WERI-Rb-1 (cell line): ENCODE data around the gene COTL1.
A peak's percentile ranks its signal among the peaks of the same experiment; 100 is the strongest.
"Not testable (repeated sequence)": the region's sequence is repeated elsewhere in the genome, so short reads cannot be mapped to it uniquely, and the experiment has no call there.

ENCODE experiments used
- DNase-seq: peaks from one replicate; pipeline ENCODE4 v3.0.0-alpha.2; 2020
- H3K27ac ChIP-seq: fragments of 250-450 bp; sonication (Bioruptor Pico); 2 replicates; pipeline ENCODE4 v1.5.1; 2020; ENCODE audit warnings: mild to moderate bottlenecking, moderate library complexity
- H3K27me3 ChIP-seq: fragments of 250-450 bp; sonication (Bioruptor Pico); 2 replicates; pipeline ENCODE4 v1.5.1; 2021; ENCODE audit warnings: mild to moderate bottlenecking, low read depth, moderate library complexity; ENCODE audit not compliant: insufficient read depth, severe bottlenecking
- H3K36me3 ChIP-seq: fragments of 250-450 bp; sonication (Bioruptor Pico); 2 replicates; pipeline ENCODE4 v1.5.1; 2020; ENCODE audit warnings: mild to moderate bottlenecking, moderate library complexity
- H3K4me3 ChIP-seq: 2 replicates; pipeline ENCODE4 v1.5.1; 2011; ENCODE audit warnings: low read depth, mild to moderate bottlenecking, control low read depth, low read length
- H3K9me3 ChIP-seq: fragments of 250-450 bp; sonication (Bioruptor Pico); 2 replicates; pipeline ENCODE4 v1.5.1; 2021; ENCODE audit warnings: mild to moderate bottlenecking, moderate library complexity; ENCODE audit not compliant: severe bottlenecking
- TF ChIP-seq, protein P1 (sequence below): IDR thresholded peaks from 2 replicates; pipeline ENCODE4 v1.5.1; 2011; ENCODE audit warnings: low read depth, mild to moderate bottlenecking, control low read depth, inconsistent platforms, low read length

The COTL1 gene

DNA sequence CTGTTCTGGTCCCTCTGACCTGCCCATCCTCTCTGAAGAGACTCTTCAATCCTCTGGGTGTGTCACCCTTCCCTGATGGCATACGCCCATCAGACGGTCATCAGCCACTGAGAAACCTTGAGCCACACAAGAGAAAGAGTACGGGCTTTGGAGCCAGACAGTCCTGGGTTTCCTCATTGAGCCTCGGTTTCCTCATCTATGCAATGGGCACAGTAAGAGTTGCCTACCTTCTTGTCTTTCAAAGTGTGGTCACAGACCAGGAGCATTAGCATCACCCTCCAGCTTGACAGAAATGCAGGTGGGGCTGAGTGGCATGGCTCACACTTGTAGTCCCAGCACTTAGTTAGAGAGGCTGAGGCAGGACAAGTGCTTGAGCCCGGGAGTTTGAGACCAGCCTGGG, 87.3 kb downstream of the COTL1 start:
- no peak overlapping the region for H3K4me3 ChIP-seq
- H3K27ac ChIP-seq, result no peak overlapping the region
- TF ChIP-seq, protein P1, sequence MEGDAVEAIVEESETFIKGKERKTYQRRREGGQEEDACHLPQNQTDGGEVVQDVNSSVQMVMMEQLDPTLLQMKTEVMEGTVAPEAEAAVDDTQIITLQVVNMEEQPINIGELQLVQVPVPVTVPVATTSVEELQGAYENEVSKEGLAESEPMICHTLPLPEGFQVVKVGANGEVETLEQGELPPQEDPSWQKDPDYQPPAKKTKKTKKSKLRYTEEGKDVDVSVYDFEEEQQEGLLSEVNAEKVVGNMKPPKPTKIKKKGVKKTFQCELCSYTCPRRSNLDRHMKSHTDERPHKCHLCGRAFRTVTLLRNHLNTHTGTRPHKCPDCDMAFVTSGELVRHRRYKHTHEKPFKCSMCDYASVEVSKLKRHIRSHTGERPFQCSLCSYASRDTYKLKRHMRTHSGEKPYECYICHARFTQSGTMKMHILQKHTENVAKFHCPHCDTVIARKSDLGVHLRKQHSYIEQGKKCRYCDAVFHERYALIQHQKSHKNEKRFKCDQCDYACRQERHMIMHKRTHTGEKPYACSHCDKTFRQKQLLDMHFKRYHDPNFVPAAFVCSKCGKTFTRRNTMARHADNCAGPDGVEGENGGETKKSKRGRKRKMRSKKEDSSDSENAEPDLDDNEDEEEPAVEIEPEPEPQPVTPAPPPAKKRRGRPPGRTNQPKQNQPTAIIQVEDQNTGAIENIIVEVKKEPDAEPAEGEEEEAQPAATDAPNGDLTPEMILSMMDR, result no peak
- no peaks in the 10 kb centered on the region for H3K9me3 ChIP-seq
- H3K36me3 ChIP-seq, result no peaks in the 10 kb centered on the region
- H3K27me3 ChIP-seq, result no peaks in the 10 kb centered on the region
- DNase-seq, result no peak

DNA sequence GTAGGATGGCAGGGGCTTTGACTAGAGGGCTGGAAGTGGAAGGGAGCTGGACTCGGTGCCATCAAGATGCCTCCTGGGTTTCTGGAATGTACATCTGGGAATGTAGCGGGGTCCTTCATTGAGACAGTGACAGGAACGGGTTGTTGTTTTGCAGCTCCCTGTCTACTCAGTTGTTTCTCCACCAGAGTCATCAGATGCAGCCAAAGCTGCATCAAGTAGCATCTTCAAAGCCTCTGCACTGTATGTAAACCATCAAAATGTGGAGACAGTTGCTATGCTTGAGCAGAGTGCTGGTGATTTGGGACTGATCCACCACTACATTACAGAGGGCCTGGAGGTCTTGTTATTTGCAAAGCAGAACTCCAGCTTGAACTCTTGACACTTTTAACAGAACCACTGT, 88.3 kb downstream of the COTL1 start:
- no peak overlapping the region for H3K27ac ChIP-seq
- no peaks in the 10 kb centered on the region for H3K27me3 ChIP-seq
- TF ChIP-seq, protein P1, result no peak
- H3K9me3 ChIP-seq, result no peaks in the 10 kb centered on the region
- H3K36me3 ChIP-seq, result no peaks in the 10 kb centered on the region
- no peak overlapping the region for H3K4me3 ChIP-seq
- no peak for DNase-seq

DNA sequence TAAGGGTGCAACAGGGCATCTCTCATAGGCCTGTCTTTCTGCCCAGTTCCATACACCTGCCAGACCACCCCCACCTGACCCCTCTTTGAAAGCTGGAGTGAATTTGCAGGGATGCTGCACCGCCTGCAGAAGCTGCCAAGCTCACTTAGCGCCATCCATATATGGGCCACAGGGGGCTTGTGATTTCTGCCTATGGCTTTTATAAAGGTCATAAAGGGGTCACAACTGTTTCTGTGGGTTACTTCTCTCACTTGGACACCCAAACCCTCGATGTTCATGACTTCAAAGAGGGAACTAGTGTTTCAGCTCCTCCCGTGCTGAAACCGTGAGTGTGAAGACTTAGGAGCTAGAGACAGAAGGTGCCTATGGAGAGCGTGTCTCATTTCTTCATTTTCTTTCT, 89.6 kb downstream of the COTL1 start:
- DNase-seq, result no peak
- TF ChIP-seq, protein P1, result no peak
- H3K27ac ChIP-seq, result peak overlapping the region; percentile 94; the same call in 1 of the 2 replicates
- no peaks in the 10 kb centered on the region for H3K27me3 ChIP-seq
- no peaks in the 10 kb centered on the region for H3K9me3 ChIP-seq
- no peak overlapping the region for H3K4me3 ChIP-seq
- no peaks in the 10 kb centered on the region for H3K36me3 ChIP-seq

DNA sequence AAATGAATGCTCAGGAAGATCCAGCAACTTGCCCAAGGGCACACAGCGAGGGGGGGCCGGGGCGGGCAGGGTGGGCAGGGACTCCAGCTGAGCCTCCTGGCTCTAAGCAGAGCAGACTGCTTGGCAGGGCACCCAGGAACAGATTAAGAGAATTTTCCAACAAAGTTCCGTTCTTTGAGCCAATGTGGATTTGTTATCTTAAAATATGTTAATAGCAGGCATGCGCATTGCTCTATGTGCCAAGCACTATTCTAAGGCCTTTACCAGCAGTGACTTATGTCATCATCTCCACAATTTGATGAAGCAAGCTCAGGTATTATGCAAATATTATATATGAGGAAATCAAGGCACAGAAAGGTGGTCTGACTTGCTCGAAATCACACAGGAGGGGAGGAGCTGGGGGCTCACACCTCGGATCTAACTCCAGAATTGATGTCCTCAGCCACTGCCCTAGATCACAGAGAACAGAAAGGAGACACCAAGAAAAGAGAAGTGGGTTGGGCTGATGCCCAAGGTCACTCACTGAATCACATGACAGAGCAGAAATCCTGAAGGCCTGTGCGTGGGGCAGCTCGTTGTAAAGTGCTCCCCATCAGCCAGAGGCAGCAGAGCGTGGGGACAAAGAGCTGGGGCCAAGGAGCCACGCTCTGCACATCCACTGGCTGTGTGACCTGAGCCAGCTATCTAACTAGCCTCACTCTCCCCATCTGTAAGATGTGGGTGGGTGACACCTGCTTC, 90.2 kb downstream of the COTL1 start:
- peak overlapping the region; percentile 94 for H3K27ac ChIP-seq
- DNase-seq, result no peak
- no peaks in the 10 kb centered on the region for H3K27me3 ChIP-seq
- no peaks in the 10 kb centered on the region for H3K36me3 ChIP-seq
- H3K4me3 ChIP-seq, result peak overlapping the region; percentile 60
- TF ChIP-seq, protein P1, result no peak
- H3K9me3 ChIP-seq, result no peaks in the 10 kb centered on the region

DNA sequence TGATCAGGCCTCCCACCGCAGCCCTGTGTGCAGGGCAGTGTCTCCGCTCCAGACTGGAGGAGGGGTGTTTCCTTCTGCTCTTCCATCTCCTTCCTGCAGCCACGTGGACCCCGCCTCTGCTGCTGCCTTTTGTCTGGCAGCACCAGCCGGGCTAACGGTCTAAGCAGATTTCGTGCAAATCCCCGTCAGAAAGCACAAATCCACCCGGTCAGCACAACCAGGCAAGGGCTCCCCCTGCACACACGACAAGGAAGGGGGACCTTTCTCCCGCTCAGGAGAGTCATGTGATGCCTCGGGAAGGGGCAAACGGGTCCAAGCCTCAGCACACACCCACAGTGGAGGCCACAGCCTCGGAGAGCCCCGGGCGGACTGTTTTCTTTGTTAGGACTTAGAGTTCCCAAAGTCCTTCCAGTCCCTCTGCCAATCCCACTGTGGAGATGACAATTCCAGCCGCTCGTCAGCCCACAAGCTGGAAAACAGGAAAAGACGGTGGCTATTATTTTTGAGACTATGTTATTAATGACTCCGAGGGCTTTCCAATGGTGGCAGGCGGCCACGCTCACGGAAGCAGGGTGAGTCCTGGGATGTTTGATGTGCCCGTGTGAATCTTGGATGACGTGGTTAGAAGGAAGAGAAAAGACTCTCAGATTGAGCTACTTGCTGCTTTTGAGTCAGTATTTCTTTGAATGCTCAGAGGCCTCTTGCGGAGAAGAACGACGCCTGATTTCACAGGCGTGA, 90.9 kb downstream of the COTL1 start:
- Histone ChIP-seq H3K9me3 (no peaks in the 10 kb centered on the region), H3K27ac (peak overlapping the region; percentile 94), H3K4me3 (peak overlapping the region; percentile 60), H3K27me3 (no peaks in the 10 kb centered on the region), H3K36me3 (no peaks in the 10 kb centered on the region)
- peak; percentile 93 for DNase-seq
- TF ChIP-seq, protein P1, result peak; percentile 24; the same call in 1 of the 2 replicates

DNA sequence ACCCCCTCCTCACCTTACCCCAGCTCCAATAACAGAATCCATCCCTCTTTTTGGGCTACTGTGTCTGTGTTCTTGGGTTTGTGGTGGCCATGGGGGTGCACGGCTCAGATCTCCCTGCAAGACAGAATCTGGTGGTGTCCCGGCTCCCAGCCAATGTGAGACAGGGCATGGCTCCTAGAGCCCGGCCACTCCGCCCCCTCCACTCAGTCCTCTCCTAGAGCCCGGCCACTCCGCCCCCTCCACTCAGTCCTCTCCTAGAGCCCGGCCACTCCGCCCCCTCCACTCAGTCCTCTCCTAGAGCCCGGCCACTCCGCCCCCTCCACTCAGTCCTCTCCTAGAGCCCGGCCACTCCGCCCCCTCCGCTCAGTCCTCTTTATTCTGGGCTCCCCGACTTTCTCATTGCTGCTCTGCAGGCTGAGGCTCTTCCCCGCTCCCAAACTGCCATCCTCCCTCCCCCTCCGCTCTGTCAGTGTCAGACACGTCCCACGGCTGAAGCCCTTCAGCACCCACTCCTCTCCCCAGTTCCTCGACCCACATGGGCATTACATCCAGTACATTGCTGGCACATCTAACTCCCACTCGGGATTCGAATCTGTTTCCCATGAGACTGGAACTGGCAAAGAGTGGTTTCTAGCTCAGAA, 92.8 kb downstream of the COTL1 start:
- peak overlapping the region; percentile 94; the same call in 1 of the 2 replicates for H3K27ac ChIP-seq
- H3K27me3 ChIP-seq, H3K9me3 ChIP-seq, DNase-seq, H3K36me3 ChIP-seq, H3K4me3 ChIP-seq: not testable (repeated sequence)
